Adipose tissue (tissue), 3 donors: ENCODE data around the gene NDOR1. TPM values are rescaled to one million over a fixed set of nuclear protein-coding genes. Genes with fewer than 3 reads are reported as not detected.

ENCODE experiments used
- H3K27ac ChIP-seq: one replicate; pipeline ENCODE4 v1.5.1; 2013; ENCODE audit warnings: low read depth, low read length
- WGBS, 3 donors: extraction: QIAGEN DNeasy Blood & Tissue Kit; methylation state at CpG; one replicate each; pipeline ENCODE4 v1.1.7; 2013; 5-methylcytosine and 5-hydroxymethylcytosine counted together
- polyA plus RNA-seq, 3 donors: library from polyadenylated mRNA; stranded (reverse); fragments of 200-250 nt; gene quantifications; one replicate each; pipeline ENCODE4 v1.2.3, GENCODE V29; 2013
- donor health status: healthy with polysubstance abuse.
- donor health status: Bipolar disorder and iron deficiency.
- donor health status: healthy.

Gene NDOR1
- polyA plus RNA-seq, 3 donors: 4.9 to 8.4 (median 8.2) TPM

- WGBS, 3 donors: 82 to 87% (median 82%) methylated on average over 22 to 23 of the region's 23 CpGs
- no peak overlapping the region for H3K27ac ChIP-seq
Observed at GRCh38 chr9:137178201-137178938, 27.1 kb upstream of the NDOR1 start.

DNA sequence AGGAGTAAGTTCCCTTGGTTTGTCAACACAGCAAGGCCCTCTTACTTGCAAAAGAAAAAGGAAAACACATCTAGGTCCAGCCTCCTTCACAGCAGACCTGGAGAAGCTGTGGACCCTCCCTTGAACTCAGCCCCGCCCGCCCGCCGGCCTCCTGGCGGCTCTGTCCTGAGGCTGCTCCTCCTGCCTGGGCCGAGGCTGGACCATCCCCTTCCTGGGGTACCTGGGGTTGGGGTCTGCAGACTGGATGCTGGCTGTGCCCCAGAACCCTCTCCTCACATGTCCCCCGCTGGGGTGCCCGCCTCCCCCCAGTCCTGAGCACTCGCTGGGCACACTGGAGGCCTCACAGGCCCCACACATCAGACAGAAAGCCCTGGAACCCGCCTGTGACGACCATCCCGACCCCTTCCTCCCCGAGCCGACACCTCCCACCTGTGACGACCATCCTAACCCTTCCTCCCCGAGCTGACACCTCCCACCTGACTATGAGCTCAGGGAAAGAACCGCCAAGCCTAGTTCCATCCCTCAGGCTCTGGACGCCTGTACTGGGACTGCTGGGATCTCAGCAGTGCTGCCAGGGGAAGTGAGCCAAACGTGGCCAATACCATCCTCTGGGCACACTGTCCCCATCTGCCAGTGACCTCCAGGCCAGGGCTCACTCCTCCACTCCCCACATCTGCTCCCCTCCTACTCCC is 26.4 kb upstream of the NDOR1 start:
- 91 to 92% (median 91%) methylated on average over 19 of the region's 19 CpGs for WGBS, 3 donors

DNA sequence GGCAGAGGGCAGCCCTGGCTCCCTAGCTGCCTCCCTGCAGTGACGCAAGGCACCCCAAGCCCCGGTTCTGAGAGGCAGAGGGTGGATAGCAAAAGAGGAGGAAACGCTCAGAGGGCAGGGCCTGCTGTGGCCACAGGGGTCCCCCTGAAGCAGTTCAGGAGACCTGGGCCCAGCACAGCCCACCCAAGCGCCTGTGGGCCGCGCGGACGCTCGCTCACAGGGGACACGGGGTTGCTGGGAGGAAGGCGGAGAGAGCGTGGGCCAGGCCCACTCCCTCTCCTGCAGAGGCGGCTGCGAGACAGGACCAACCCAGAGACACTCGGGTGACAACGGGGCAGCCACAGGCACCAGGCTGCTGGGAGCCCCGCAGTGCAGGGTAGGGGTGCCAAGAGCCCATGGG is 25.7 kb upstream of the NDOR1 start:
- WGBS, 3 donors: 91 to 97% (median 93%) methylated on average over 17 of the region's 17 CpGs
- H3K27ac ChIP-seq: no peak overlapping the region

More for the DNA sequence above, 26.4 kb upstream of the NDOR1 start:
- H3K27ac ChIP-seq: no peak overlapping the region

DNA sequence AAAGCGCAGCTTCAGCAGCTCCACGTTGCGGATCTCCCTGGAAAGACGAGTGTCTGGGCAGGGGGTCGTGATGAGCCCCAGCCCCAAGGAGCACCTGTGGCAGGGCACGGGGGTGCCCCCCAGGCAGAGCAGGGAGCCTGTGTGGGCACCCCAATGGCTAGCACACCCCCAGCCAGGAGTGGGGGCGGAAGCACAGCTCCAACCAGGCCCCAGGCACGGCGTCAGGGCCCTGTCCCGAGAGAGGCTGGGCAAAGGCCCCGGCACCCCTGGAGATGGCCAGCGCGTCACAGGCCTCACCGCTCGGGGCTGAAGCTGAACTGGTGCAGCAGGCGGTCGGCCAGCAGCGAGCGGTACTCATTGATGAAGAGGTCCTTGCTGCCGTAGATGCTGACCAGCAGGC is 25.0 kb upstream of the NDOR1 start:
- WGBS, 3 donors: 93 to 95% (median 94%) methylated on average over 20 of the region's 20 CpGs
- no peak overlapping the region for H3K27ac ChIP-seq

GRCh38 chr9:137181680-137182079 is 23.8 kb upstream of the NDOR1 start:
- 95 to 96% (median 95%) methylated on average over 22 of the region's 22 CpGs for WGBS, 3 donors
- H3K27ac ChIP-seq: no peak overlapping the region

GRCh38 chr9:137182836-137183235 is 22.7 kb upstream of the NDOR1 start:
- H3K27ac ChIP-seq: no peak overlapping the region
- WGBS, 3 donors: 88 to 92% (median 91%) methylated on average over 14 to 17 of the region's 17 CpGs

DNA sequence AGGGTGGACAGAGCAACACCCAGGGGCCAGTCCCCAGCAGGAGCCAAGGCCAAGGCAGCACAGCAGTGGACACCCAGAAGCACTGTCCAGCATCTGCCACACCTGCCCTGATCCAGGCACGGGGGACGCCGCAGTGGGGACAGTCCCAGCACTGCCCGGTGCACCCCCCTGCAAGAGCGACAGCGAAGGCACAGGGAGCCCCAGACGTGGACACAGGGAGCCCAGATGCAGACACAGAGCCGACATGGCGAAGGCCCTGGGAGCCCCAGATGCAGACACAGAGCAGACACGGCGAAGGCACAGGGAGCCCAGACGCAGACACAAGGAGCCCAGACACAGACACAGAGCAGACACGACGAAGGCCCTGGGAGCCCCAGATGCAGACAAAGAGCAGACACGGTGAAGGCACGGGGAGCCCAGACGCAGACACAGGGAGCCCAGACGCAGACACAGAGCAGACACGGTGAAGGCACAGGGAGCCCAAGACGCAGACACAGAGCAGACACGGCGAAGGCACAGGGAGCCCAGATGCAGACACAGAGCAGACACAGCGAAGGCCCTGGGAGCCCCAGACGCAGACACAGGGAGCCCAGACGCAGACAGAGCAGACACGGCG is 21.4 kb upstream of the NDOR1 start:
- H3K27ac ChIP-seq: no peak overlapping the region
- 91 to 94% (median 93%) methylated on average over 27 of the region's 27 CpGs for WGBS, 3 donors

DNA sequence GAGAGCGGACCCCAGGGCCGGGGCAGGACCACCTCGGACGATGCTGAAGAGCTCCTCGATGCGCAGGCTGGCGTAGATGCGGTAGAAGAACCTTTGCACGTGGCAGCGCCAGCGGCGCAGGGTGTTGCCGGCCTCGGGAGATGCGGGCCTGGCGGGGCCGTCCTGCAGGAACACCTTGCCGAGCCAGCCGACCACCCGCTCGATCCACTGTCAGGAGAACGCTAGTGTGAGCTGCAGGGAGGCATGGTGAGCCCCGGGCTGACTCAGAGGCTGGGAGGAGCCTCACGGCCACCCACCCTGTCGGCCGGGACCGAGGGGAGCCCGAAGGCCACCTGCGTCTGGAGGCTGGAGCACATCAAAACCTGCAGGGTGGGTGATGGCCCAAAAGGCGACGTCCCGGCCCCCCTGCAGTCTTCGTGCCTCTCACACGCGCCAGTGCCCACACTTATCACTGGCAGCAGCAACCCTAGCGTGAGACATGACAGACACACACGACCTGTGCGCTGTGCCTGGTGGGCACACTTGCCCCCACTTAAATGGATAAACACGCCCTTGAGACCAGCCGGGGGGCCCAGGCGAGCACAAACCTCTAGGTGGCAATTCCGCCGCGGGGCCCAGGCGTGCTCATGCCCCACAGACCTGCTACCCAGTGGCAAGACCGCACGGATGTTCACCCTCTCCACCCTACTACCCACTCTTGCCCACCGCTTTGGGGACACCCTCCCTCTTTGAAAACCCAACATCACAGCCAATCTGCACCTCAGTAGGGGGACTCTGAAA is 20.4 kb upstream of the NDOR1 start:
- H3K27ac ChIP-seq: no peak overlapping the region
- WGBS, 3 donors: 93% methylated on average over 46 to 48 of the region's 48 CpGs

GRCh38 chr9:137185921-137186320 is 19.6 kb upstream of the NDOR1 start:
- no peak overlapping the region for H3K27ac ChIP-seq
- 92 to 93% (median 93%) methylated on average over 19 of the region's 19 CpGs for WGBS, 3 donors

GRCh38 chr9:137186385-137186784 is 19.1 kb upstream of the NDOR1 start:
- H3K27ac ChIP-seq: no peak overlapping the region
- WGBS, 3 donors: 48 to 83% (median 77%) methylated on average over 6 of the region's 6 CpGs

DNA sequence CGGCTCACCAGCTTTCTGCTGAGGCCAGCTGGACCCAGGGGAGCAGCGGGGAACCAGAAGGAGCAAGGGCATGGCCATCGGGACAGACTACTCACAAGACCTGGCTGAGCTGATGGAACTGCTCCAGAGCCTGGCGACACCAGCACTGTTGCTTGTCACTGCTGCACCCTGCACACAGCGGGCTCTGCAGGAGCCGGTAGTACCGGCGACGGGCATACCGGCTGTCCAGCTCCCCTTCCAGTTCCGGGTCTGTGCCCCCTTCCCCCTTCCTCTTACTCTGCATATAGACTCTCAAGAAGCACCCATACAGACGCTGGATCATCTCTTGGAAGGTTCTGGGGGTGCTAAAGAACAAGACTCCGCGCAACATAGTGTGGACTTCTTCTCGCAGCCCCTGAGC is 18.1 kb upstream of the NDOR1 start:
- 74 to 84% (median 78%) methylated on average over 15 of the region's 15 CpGs for WGBS, 3 donors
- H3K27ac ChIP-seq: no peak overlapping the region

GRCh38 chr9:137188086-137188489 is 17.4 kb upstream of the NDOR1 start:
- peak overlapping the region; percentile 62 for H3K27ac ChIP-seq
- 0 to 1% (median 0%) methylated on average over 30 to 31 of the region's 31 CpGs for WGBS, 3 donors

GRCh38 chr9:137188490-137189296 is 16.8 kb upstream of the NDOR1 start, which contains the start of the genes ANAPC2 and SSNA1:
Gene ANAPC2, minus strand, starts transcription at chr9:137188560. Its CDS starts 28 bp downstream, at chr9:137188532.
Gene SSNA1, plus strand, starts transcription at chr9:137188676. Its CDS starts 51 bp downstream, at chr9:137188727.
- 0% methylated on average over 68 to 98 of the region's 98 CpGs for WGBS, 3 donors
- peak within 1 kb of the TSS; percentile 62 for H3K27ac ChIP-seq

- 16 to 32% (median 29%) methylated on average over 21 to 23 of the region's 23 CpGs for WGBS, 3 donors
- no peak overlapping the region for H3K27ac ChIP-seq
Observed at GRCh38 chr9:137189297-137190295, 15.9 kb upstream of the NDOR1 start.

DNA sequence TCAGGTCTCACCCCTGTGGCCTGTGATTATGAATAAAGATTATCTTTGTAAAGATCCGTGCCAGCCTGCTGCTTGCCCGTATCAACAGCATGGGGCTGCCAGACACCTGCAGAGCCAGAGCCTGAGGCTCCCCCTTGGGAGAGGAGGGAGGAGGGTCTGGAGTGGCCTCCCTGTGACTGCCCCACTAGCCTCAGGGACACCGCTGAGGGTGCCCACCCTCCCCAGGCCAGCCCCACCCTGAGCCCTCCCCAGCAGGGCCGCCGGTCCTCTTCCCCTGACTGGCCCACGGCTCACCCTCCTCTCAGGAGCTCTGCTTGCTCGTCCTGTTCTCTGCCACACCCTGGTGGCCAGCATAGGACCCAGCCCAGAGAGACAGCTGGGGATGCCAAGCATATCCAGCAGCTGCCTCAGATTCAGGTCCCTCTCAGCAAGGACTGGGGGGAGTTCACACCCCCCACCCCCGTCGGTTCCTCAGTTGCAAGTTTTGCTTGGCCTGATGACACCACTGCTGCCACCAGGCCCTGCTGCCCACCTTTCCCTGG is 15.1 kb upstream of the NDOR1 start:
- no peak overlapping the region for H3K27ac ChIP-seq
- WGBS, 3 donors: 43 to 80% (median 65%) methylated on average over 9 of the region's 9 CpGs

GRCh38 chr9:137191245-137191644 is 14.3 kb upstream of the NDOR1 start:
- H3K27ac ChIP-seq: no peak overlapping the region
- 56 to 78% (median 72%) methylated on average over 3 of the region's 3 CpGs for WGBS, 3 donors
